Non-pigmented ciliary epithelial cell (primary cell): ENCODE measurements around the gene RPP14.
"Not testable (repeated sequence)": the region's sequence is repeated elsewhere in the genome, so short reads cannot be mapped to it uniquely, and the experiment has no call there.

Experiments used
- DNase-seq: peaks from one replicate; pipeline ENCODE4 v3.0.0-alpha.2; 2010; ENCODE audit warnings: low read depth

Gene RPP14

GRCh38 chr3:58331593-58332152 is 25.6 kb downstream of the RPP14 start:
- no peak for DNase-seq

- no peak for DNase-seq
Measured at GRCh38 chr3:58332575-58333188, 26.6 kb downstream of the RPP14 start, which contains the start of gene PXK. TSS of gene PXK (plus strand) at chr3:58332892. CDS start at chr3:58332989, 97 bp downstream.

- DNase-seq, result no peak
Measured at GRCh38 chr3:58333206-58334012, 27.4 kb downstream of the RPP14 start.

GRCh38 chr3:58334013-58334321 is 27.9 kb downstream of the RPP14 start:
- no peak for DNase-seq

- DNase-seq, result no peak
Measured at GRCh38 chr3:58334506-58334884, 28.4 kb downstream of the RPP14 start.

GRCh38 chr3:58335652-58335947 is 29.6 kb downstream of the RPP14 start:
- no peak for DNase-seq

- peak; percentile 42 for DNase-seq
Measured at GRCh38 chr3:58336135-58336882, 30.3 kb downstream of the RPP14 start.

GRCh38 chr3:58337190-58337589 is 31.1 kb downstream of the RPP14 start:
- DNase-seq, result no peak

GRCh38 chr3:58339146-58339545 is 33.1 kb downstream of the RPP14 start:
- not testable (repeated sequence) for DNase-seq

GRCh38 chr3:58340594-58341244 is 34.7 kb downstream of the RPP14 start:
- no peak for DNase-seq

- no peak for DNase-seq
Measured at GRCh38 chr3:58341376-58341775, 35.3 kb downstream of the RPP14 start.

GRCh38 chr3:58342676-58343075 is 36.6 kb downstream of the RPP14 start:
- DNase-seq, result no peak

- no peak for DNase-seq
Measured at GRCh38 chr3:58345457-58345856, 39.4 kb downstream of the RPP14 start.

- no peak for DNase-seq
Measured at GRCh38 chr3:58346368-58346767, 40.3 kb downstream of the RPP14 start.

- no peak for DNase-seq
Measured at GRCh38 chr3:58347984-58348383, 41.9 kb downstream of the RPP14 start.

- DNase-seq, result no peak
Measured at GRCh38 chr3:58349792-58350626, 44.0 kb downstream of the RPP14 start.

GRCh38 chr3:58350627-58351013 is 44.6 kb downstream of the RPP14 start:
- no peak for DNase-seq

GRCh38 chr3:58351920-58352319 is 45.9 kb downstream of the RPP14 start:
- DNase-seq, result no peak

GRCh38 chr3:58352626-58353025 is 46.6 kb downstream of the RPP14 start:
- DNase-seq, result no peak

- no peak for DNase-seq
Measured at GRCh38 chr3:58353722-58354553, 47.9 kb downstream of the RPP14 start.

- DNase-seq, result no peak
Measured at GRCh38 chr3:58355179-58355578, 49.1 kb downstream of the RPP14 start.
